ENCODE results near the gene BTK.

The BTK gene

GRCh38 chrX:101385795-101386541, at the start of gene BTK:
Gene BTK, minus strand, starts transcription at chrX:101386191. Its CDS starts 10,907 bp downstream, at chrX:101375284.
- DNase-seq (ENCODE audit: extremely low spot score) = peak; percentile 71
- POLR2A ChIA-PET = interaction anchor here (0.6 kb wide), 1 partner anchor 17 kb away, joined by 8 read pairs; no protein-coding TSS in a partner anchor
- TF ChIP-seq, protein P1, sequence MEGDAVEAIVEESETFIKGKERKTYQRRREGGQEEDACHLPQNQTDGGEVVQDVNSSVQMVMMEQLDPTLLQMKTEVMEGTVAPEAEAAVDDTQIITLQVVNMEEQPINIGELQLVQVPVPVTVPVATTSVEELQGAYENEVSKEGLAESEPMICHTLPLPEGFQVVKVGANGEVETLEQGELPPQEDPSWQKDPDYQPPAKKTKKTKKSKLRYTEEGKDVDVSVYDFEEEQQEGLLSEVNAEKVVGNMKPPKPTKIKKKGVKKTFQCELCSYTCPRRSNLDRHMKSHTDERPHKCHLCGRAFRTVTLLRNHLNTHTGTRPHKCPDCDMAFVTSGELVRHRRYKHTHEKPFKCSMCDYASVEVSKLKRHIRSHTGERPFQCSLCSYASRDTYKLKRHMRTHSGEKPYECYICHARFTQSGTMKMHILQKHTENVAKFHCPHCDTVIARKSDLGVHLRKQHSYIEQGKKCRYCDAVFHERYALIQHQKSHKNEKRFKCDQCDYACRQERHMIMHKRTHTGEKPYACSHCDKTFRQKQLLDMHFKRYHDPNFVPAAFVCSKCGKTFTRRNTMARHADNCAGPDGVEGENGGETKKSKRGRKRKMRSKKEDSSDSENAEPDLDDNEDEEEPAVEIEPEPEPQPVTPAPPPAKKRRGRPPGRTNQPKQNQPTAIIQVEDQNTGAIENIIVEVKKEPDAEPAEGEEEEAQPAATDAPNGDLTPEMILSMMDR (IDR thresholded peaks at IDR 0.05; ENCODE audit: control extremely low read depth, extremely low read depth, low read depth, missing control alignments) = no peak
- CTCF ChIA-PET = interaction anchor here (1.0 to 1.6 kb wide), 4 partner anchors 8 to 37 kb away, joined by 3 to 4 read pairs (median 4); partner anchors contain the start of gene TIMM8A

- ChIA-PET CTCF (no interaction called here), POLR2A (no interaction called here)
- TF ChIP-seq, protein P1 (IDR thresholded peaks at IDR 0.05; ENCODE audit: control extremely low read depth, extremely low read depth, low read depth, missing control alignments) = no peak
- DNase-seq (ENCODE audit: extremely low spot score) = no peak
Observed at GRCh38 chrX:101430457-101431078, 44.6 kb upstream of the BTK start.

DNA sequence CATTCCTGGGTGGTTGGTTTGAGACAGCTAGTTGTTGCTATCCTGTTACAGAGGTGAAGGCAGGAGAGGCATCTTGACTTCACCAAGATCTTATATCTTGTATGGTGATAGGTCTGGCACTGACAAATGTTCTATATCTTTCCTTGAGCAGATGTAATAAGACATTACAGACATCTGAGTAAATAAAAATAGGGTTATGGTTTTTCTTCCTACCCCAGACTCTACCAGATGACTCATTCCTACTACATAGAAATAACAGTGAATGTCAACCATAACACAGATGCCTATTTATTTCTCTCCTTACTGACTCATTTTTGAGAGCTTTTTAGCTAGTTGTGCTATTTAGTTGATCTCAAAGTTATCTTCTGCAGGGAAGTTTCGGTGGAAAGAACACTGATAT, 43.9 kb upstream of the BTK start:
- CTCF ChIA-PET = no interaction called here
- POLR2A ChIA-PET = no interaction called here
- DNase-seq (ENCODE audit: extremely low spot score) = no peak
- TF ChIP-seq, protein P1 (IDR thresholded peaks at IDR 0.05; ENCODE audit: control extremely low read depth, extremely low read depth, low read depth, missing control alignments) = no peak

GRCh38 chrX:101427954-101428353, 42.0 kb upstream of the BTK start:
- no peak for DNase-seq (ENCODE audit: extremely low spot score)
- TF ChIP-seq, protein P1 (IDR thresholded peaks at IDR 0.05; ENCODE audit: control extremely low read depth, extremely low read depth, low read depth, missing control alignments) = no peak
- ChIA-PET CTCF (interaction anchor here (0.7 to 1.5 kb wide), 2 partner anchors 12 to 15 kb away, joined by 3 to 10 read pairs; no protein-coding TSS in a partner anchor), POLR2A (no interaction called here)

DNA sequence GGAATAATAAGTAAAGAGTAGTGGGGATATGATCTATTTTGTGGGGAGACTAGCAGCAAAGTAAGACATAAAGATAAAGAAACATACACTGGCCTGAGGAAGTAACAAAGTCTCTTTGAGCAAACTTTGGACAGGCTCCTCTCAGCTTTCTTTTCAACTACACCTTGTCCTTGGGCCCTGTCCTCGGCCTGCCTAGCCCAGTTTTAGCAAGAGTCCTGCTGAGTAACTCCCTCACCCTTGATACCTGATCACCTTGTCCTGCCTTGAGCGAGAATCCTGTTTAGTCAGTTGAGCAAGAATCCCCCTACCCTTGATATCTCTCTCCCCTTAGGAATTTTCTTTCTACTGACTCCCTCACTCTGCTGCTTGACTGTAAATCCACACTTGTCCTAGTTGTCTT, 33.5 kb upstream of the BTK start:
- TF ChIP-seq, protein P1 (IDR thresholded peaks at IDR 0.05; ENCODE audit: control extremely low read depth, extremely low read depth, low read depth, missing control alignments) = no peak
- ChIA-PET POLR2A (no interaction called here), CTCF (no interaction called here)
- DNase-seq (ENCODE audit: extremely low spot score) = no peak

DNA sequence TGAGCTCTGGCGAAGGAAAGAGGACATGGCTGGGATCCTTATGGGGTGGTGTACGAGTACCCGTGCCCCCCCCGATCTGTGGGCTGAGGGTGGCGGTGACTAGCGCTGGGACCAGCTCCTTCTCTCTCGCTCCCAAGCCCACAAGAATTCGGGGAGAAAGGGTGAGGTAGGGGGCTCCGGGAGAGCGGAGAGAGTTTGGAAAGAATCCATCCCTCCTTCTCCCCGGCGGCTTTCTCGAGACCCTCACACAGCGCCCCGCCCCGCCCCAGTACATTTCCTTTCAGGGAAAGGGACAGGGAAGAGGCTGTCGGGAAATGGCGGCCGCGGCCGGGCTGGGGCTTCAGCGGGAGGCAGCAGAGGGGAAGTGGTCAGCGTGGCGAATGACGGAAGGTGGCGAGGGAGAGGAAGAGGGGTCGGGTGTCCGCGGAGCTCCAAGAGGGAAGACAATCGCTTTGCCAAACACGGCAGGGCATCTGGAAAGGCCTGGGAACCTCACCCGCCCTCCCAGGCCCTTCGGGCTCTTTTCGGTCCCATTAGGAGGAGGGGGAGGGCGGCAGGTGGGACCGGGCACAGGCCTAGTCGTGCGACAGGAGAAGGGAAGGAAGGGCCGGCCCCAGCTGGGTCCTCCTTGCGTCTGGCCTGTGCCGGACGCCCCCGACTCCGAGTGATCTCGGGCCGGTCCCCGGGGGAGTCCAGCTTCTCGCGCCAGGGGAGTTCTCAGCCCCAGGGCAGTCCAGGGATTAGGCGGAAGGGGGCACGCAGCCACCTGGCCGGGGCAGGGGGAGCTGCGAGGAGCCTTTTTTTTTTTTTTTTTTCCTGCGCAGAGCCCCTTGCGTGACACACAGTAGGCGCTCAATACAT, 32.2 kb upstream of the BTK start:
- TF ChIP-seq, protein P1 (IDR thresholded peaks at IDR 0.05; ENCODE audit: control extremely low read depth, extremely low read depth, low read depth, missing control alignments) = no peak
- peak; percentile 37 for DNase-seq (ENCODE audit: extremely low spot score)
- CTCF ChIA-PET = interaction anchor here (1.5 to 1.7 kb wide), 2 partner anchors 9 to 384 kb away, joined by 4 read pairs; no protein-coding TSS in a partner anchor
- POLR2A ChIA-PET = interaction anchor here (0.7 to 1.0 kb wide), 4 partner anchors 28 to 509 kb away, joined by 3 to 10 read pairs (median 4); partner anchors contain the start of gene RPL36A

Data from GM10248 (cell line).